HCT116 (cell line): ENCODE data around the gene IL17REL. TPM values are rescaled to one million over a fixed set of nuclear protein-coding genes. Genes with fewer than 3 reads are reported as not detected.

Experiments
- ATAC-seq: fragments of 200-7000 bp; cut with Tn5 transposase; 2 replicates; pipeline ENCODE4 v1.9.1; 2020; ENCODE audit warnings: mild to moderate bottlenecking, moderate library complexity
- BruUV-seq: library from RNA; stranded (reverse); fragments of 400-500 nt; replicated peaks from 2 replicates; lab custom pipeline; 2021; lab: Mats Ljungman, UMichigan
- CTCF ChIA-PET: fragments of 300-600 bp; sonication (Branson Sonifier 250); formaldehyde crosslinking; loops from one replicate; lab custom pipeline; 2021; ENCODE audit warnings: antibody characterized with exemption; lab: Charles Lee
- POLR2A ChIA-PET: fragments of 300-600, 350-600 bp; sonication (Branson Sonifier 250); formaldehyde crosslinking; loops from one replicate; lab custom pipeline; 2021; ENCODE audit warnings: antibody characterized with exemption; lab: Charles Lee
- RAD21 ChIA-PET, 2 experiments: fragments of 300-600 bp; sonication (Branson Sonifier 250); formaldehyde crosslinking; loops; one replicate each; lab custom pipeline; 2023; ENCODE audit warnings: low total read pairs in 2 of 2; ENCODE audit not compliant: uncharacterized antibody in 2 of 2, unreplicated experiment in 2 of 2, low non-redundant PET in 1 of 2; lab: Charles Lee
- DNase-seq: peaks from one replicate; pipeline ENCODE4 v3.0.0-alpha.2; 2010; ENCODE audit warnings: low read depth, low spot score
- H2AFZ ChIP-seq: fragments of 200-600 bp; shearing (Covaris generic), sonication (generic); 2 replicates; pipeline ENCODE4 v1.6.1; 2017; ENCODE audit warnings: low read depth, mixed run types, mixed read lengths, antibody characterized with exemption, low read length; ENCODE audit not compliant: poor library complexity, severe bottlenecking
- H3K27ac ChIP-seq: 2 replicates; pipeline ENCODE4 v1.5.1; 2012; ENCODE audit warnings: low read depth, low read length
- H3K27me3 ChIP-seq: fragments of 200-600 bp; sonication (generic); 2 replicates; pipeline ENCODE4 v1.6.1; 2016; ENCODE audit warnings: mixed run types, low read length, mixed read lengths; ENCODE audit not compliant: insufficient read depth
- H3K36me3 ChIP-seq, 2 experiments: fragments of 200-500 bp in 1 of 2; fragments of 200-600 bp in 1 of 2; sonication (Bioruptor generic) in 1 of 2; sonication (generic) in 1 of 2; 2 replicates each; pipeline versions ENCODE4 v1.5.1 to v1.6.1; 2014 to 2016; ENCODE audit warnings: low read length in 2 of 2, inconsistent platforms in 1 of 2, mixed read lengths in 1 of 2, mixed run types in 1 of 2; ENCODE audit not compliant: insufficient read depth in 2 of 2, control insufficient read depth in 1 of 2
- H3K4me1 ChIP-seq, 2 experiments: fragments of 200-600 bp in 1 of 2; sonication (generic) in 1 of 2; 2 replicates each; pipeline versions ENCODE4 v1.5.1 to v1.6.1; 2012 to 2017; ENCODE audit warnings: low read length in 2 of 2, inconsistent platforms in 1 of 2, mild to moderate bottlenecking in 1 of 2, mixed read lengths in 1 of 2, mixed run types in 1 of 2, moderate library complexity in 1 of 2; ENCODE audit not compliant: insufficient read depth in 2 of 2, control insufficient read depth in 1 of 2
- H3K4me2 ChIP-seq: fragments of 200-600 bp; sonication (generic); 2 replicates; pipeline ENCODE4 v1.6.1; 2017; ENCODE audit warnings: mixed run types, low read length, mixed read lengths
- H3K4me3 ChIP-seq, 2 experiments: fragments of 200-600 bp in 1 of 2; sonication (generic) in 1 of 2; replicated peaks in 1 of 2; 2 replicates each; pipeline ENCODE4 v1.5.1; 2011 to 2016; ENCODE audit warnings: low read length in 2 of 2, control low read depth in 1 of 2, low read depth in 1 of 2, mild to moderate bottlenecking in 1 of 2, mixed read lengths in 1 of 2, mixed run types in 1 of 2
- H3K79me2 ChIP-seq: fragments of 200-600 bp; sonication (generic); 2 replicates; pipeline ENCODE4 v1.6.1; 2017; ENCODE audit warnings: mild to moderate bottlenecking, mixed run types, low read length, moderate library complexity, mixed read lengths; ENCODE audit not compliant: insufficient read depth
- H3K9ac ChIP-seq: fragments of 200-600 bp; sonication (generic); 2 replicates; pipeline ENCODE4 v1.6.1; 2016; ENCODE audit warnings: low read length, mixed read lengths
- H3K9me2 ChIP-seq: fragments of 200-600 bp; sonication (generic), shearing (Covaris generic); 2 replicates; pipeline ENCODE4 v1.6.1; 2017; ENCODE audit warnings: mixed run types, mild to moderate bottlenecking, moderate library complexity; ENCODE audit not compliant: insufficient read depth
- H3K9me3 ChIP-seq, 2 experiments: fragments of 200-500 bp in 1 of 2; fragments of 200-600 bp in 1 of 2; sonication (Bioruptor generic) in 1 of 2; sonication (generic) in 1 of 2; 2 replicates each; pipeline ENCODE4 v1.6.1; 2014 to 2017; ENCODE audit warnings: low read length in 2 of 2, mixed read lengths in 2 of 2, inconsistent platforms in 1 of 2, low read depth in 1 of 2, mild to moderate bottlenecking in 1 of 2, mixed run types in 1 of 2, moderate library complexity in 1 of 2; ENCODE audit not compliant: control insufficient read depth in 1 of 2, insufficient read depth in 1 of 2
- H4K20me1 ChIP-seq: fragments of 200-600 bp; sonication (generic), shearing (Covaris generic); 2 replicates; pipeline ENCODE4 v1.6.1; 2017; ENCODE audit warnings: mixed run types, mild to moderate bottlenecking, moderate library complexity; ENCODE audit not compliant: insufficient read depth
- CEBPB ChIP-seq: IDR thresholded peaks from 2 replicates; pipeline ENCODE4 v1.6.1; 2012; ENCODE audit warnings: low read depth
- EGR1 ChIP-seq: IDR thresholded peaks from 2 replicates; pipeline ENCODE4 v1.6.1; 2012; ENCODE audit warnings: low read depth
- ELF1 ChIP-seq: IDR thresholded peaks from 2 replicates; pipeline ENCODE4 v1.6.1; 2012; ENCODE audit warnings: low read depth, borderline replicate concordance
- EZH2 ChIP-seq: fragments of 200-600 bp; sonication (generic); IDR thresholded peaks from 2 replicates; pipeline ENCODE4 v1.6.1; 2017; ENCODE audit warnings: antibody characterized with exemption, mixed run types
- JUND ChIP-seq: IDR thresholded peaks from 2 replicates; pipeline ENCODE4 v1.6.1; 2012
- POLR2A ChIP-seq: IDR thresholded peaks from 2 replicates; pipeline ENCODE4 v1.7.0; 2011; ENCODE audit warnings: borderline replicate concordance; ENCODE audit not compliant: insufficient read depth, insufficient read length; ENCODE audit errors: extremely low read depth
- POLR2AphosphoS5 ChIP-seq: IDR thresholded peaks from 2 replicates; pipeline ENCODE4 v1.6.1; 2011; ENCODE audit warnings: mild to moderate bottlenecking, low read depth, low read length, moderate library complexity
- RAD21 ChIP-seq: IDR thresholded peaks from 2 replicates; pipeline ENCODE4 v1.6.1; 2012; ENCODE audit warnings: low read depth, mild to moderate bottlenecking
- SP1 ChIP-seq: IDR thresholded peaks from 2 replicates; pipeline ENCODE4 v1.6.1; 2012; ENCODE audit warnings: low read depth
- SRF ChIP-seq: IDR thresholded peaks from 2 replicates; pipeline ENCODE4 v1.6.1; 2012; ENCODE audit warnings: low read depth
- YY1 ChIP-seq: IDR thresholded peaks from 2 replicates; pipeline ENCODE4 v1.6.1; 2011; ENCODE audit warnings: low read length, low read depth, moderate library complexity, mild to moderate bottlenecking; ENCODE audit not compliant: insufficient replicate concordance; ENCODE audit errors: extremely low read depth
- ZFX ChIP-seq: fragments of 450-650 bp; IDR thresholded peaks from 2 replicates; pipeline ENCODE4 v1.6.1; 2017
- ZNF274 ChIP-seq: fragments of 200-500 bp; sonication (Bioruptor generic); IDR thresholded peaks from 2 replicates; pipeline ENCODE4 v1.6.1; 2014; ENCODE audit warnings: mild to moderate bottlenecking, low read depth, low read length, inconsistent platforms
- intact Hi-C: fragments of 100-400 bp; cut with micrococcal nuclease; formaldehyde crosslinking; loops from 2 replicates; pipeline ENCODE4 v1.10.0; 2022
- total RNA-seq: library from RNA; stranded (reverse); gene quantifications from one replicate; pipeline ENCODE4 v1.2.1, GENCODE V29; 2021; ENCODE audit not compliant: unreplicated experiment
- TF ChIP-seq, protein P1 (sequence below): IDR thresholded peaks from 2 replicates; pipeline ENCODE4 v1.6.1; 2012
- TF ChIP-seq, protein P2 (sequence below): IDR thresholded peaks from 2 replicates; pipeline ENCODE4 v1.6.1; 2011; ENCODE audit warnings: mild to moderate bottlenecking, low read length, moderate library complexity; ENCODE audit not compliant: insufficient replicate concordance; ENCODE audit errors: extremely low read depth
- TF ChIP-seq, protein P3 (sequence below): IDR thresholded peaks from 2 replicates; pipeline ENCODE4 v1.6.1; 2012
- TF ChIP-seq, protein P4 (sequence below), 3 experiments: fragments of 200-600 bp in 1 of 3; sonication (generic) in 1 of 3; IDR thresholded peaks in 2 of 3; conservative IDR thresholded peaks in 1 of 3; 2 replicates each; pipeline ENCODE4 v1.5.1; 2012 to 2017; ENCODE audit warnings: low read depth in 2 of 3, low read length in 2 of 3, antibody characterized with exemption in 1 of 3, borderline replicate concordance in 1 of 3, control low read depth in 1 of 3, mild to moderate bottlenecking in 1 of 3, mixed read lengths in 1 of 3, mixed run types in 1 of 3, moderate library complexity in 1 of 3; ENCODE audit not compliant: insufficient read depth in 1 of 3
- TF ChIP-seq, protein P5 (sequence below): IDR thresholded peaks from 2 replicates; pipeline ENCODE4 v1.6.1; 2012; ENCODE audit warnings: low read depth

The IL17REL gene
- total RNA-seq, 1 experiment from 2014 or later = not detected

DNA sequence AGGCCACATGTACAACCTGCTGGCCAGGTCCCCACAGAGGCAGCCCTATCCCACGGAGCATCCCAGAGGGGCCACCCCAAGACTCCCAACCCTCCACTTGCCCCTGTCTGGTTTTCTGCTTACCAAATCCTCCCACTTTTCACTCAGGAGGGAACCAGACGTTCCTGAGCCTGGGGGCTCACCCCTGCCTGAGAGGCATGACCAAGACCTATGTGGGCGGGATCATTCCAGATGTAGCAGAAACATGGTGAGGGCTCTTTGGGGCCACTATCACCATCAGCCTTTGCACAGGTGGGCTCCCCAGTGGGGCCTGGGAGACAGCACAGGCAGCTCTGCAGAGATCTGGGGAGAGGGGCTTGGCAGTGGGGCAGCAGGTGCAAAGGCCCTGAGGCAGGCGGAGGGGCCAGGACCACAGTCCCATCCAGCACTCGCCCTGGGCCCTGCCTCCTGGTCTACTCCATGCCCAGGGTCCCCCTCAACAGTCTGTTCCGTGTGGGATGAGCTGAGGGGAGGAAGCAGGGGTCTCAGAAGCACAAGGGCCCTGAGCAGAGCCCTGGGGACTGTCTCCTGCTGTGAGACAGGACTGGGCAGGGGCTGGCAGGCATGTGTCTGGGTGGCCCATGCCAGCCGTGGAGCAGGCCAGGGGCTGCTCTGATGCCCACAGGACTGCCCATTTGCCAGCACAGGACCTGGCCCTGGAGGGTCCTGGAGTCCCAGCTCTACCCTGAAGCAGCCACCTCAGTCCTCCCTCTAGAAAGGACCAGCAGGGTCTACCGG is 42.6 kb downstream of the IL17REL start:
- H2AFZ ChIP-seq = no peak overlapping the region
- no peaks in the 10 kb centered on the region for H3K9me2 ChIP-seq
- no peaks in the 10 kb centered on the region for H3K27me3 ChIP-seq
- no peaks in the 10 kb centered on the region; a peak in 1 of 4 replicates for H3K36me3 ChIP-seq
- intact Hi-C loops = no loop called here
- ChIA-PET RAD21 (interaction anchor here in 1 of 2 experiments (1.0 kb wide), 1 partner anchor 39 kb away, joined by 6 read pairs; no protein-coding TSS in a partner anchor), POLR2A (interaction anchor here (1.1 kb wide), 1 partner anchor 34 kb away, joined by 3 read pairs; no protein-coding TSS in a partner anchor)
- peaks cover 5% of the 10 kb centered on the region; the same call in 1 of the 2 replicates for H3K79me2 ChIP-seq
- TF ChIP-seq YY1 = no peak
- no peak for TF ChIP-seq ZFX
- no peak for TF ChIP-seq JUND
- TF ChIP-seq, protein P1, sequence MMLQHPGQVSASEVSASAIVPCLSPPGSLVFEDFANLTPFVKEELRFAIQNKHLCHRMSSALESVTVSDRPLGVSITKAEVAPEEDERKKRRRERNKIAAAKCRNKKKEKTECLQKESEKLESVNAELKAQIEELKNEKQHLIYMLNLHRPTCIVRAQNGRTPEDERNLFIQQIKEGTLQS = no peak
- TF ChIP-seq CEBPB = no peak
- no peak for TF ChIP-seq ELF1
- TF ChIP-seq, protein P2, sequence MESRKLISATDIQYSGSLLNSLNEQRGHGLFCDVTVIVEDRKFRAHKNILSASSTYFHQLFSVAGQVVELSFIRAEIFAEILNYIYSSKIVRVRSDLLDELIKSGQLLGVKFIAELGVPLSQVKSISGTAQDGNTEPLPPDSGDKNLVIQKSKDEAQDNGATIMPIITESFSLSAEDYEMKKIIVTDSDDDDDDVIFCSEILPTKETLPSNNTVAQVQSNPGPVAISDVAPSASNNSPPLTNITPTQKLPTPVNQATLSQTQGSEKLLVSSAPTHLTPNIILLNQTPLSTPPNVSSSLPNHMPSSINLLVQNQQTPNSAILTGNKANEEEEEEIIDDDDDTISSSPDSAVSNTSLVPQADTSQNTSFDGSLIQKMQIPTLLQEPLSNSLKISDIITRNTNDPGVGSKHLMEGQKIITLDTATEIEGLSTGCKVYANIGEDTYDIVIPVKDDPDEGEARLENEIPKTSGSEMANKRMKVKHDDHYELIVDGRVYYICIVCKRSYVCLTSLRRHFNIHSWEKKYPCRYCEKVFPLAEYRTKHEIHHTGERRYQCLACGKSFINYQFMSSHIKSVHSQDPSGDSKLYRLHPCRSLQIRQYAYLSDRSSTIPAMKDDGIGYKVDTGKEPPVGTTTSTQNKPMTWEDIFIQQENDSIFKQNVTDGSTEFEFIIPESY = no peak
- no peak for TF ChIP-seq SP1
- TF ChIP-seq EZH2 = no peak
- TF ChIP-seq, protein P3, sequence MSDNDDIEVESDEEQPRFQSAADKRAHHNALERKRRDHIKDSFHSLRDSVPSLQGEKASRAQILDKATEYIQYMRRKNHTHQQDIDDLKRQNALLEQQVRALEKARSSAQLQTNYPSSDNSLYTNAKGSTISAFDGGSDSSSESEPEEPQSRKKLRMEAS = no peak
- TF ChIP-seq, protein P4, sequence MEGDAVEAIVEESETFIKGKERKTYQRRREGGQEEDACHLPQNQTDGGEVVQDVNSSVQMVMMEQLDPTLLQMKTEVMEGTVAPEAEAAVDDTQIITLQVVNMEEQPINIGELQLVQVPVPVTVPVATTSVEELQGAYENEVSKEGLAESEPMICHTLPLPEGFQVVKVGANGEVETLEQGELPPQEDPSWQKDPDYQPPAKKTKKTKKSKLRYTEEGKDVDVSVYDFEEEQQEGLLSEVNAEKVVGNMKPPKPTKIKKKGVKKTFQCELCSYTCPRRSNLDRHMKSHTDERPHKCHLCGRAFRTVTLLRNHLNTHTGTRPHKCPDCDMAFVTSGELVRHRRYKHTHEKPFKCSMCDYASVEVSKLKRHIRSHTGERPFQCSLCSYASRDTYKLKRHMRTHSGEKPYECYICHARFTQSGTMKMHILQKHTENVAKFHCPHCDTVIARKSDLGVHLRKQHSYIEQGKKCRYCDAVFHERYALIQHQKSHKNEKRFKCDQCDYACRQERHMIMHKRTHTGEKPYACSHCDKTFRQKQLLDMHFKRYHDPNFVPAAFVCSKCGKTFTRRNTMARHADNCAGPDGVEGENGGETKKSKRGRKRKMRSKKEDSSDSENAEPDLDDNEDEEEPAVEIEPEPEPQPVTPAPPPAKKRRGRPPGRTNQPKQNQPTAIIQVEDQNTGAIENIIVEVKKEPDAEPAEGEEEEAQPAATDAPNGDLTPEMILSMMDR (IDR thresholded peaks at IDR 0.05 in 2 of 3, conservative IDR thresholded peaks at IDR 0.05 in 1 of 3; ENCODE audit: borderline replicate concordance in 1 of 3, insufficient read depth in 1 of 3, low read depth in 2 of 3, low read length in 2 of 3) = no peak
- no peak for TF ChIP-seq ZNF274
- no peak for TF ChIP-seq POLR2AphosphoS5
- TF ChIP-seq, protein P5, sequence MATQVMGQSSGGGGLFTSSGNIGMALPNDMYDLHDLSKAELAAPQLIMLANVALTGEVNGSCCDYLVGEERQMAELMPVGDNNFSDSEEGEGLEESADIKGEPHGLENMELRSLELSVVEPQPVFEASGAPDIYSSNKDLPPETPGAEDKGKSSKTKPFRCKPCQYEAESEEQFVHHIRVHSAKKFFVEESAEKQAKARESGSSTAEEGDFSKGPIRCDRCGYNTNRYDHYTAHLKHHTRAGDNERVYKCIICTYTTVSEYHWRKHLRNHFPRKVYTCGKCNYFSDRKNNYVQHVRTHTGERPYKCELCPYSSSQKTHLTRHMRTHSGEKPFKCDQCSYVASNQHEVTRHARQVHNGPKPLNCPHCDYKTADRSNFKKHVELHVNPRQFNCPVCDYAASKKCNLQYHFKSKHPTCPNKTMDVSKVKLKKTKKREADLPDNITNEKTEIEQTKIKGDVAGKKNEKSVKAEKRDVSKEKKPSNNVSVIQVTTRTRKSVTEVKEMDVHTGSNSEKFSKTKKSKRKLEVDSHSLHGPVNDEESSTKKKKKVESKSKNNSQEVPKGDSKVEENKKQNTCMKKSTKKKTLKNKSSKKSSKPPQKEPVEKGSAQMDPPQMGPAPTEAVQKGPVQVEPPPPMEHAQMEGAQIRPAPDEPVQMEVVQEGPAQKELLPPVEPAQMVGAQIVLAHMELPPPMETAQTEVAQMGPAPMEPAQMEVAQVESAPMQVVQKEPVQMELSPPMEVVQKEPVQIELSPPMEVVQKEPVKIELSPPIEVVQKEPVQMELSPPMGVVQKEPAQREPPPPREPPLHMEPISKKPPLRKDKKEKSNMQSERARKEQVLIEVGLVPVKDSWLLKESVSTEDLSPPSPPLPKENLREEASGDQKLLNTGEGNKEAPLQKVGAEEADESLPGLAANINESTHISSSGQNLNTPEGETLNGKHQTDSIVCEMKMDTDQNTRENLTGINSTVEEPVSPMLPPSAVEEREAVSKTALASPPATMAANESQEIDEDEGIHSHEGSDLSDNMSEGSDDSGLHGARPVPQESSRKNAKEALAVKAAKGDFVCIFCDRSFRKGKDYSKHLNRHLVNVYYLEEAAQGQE = no peak
- no peak for TF ChIP-seq SRF
- no peak for TF ChIP-seq POLR2A
- TF ChIP-seq RAD21 = no peak
- TF ChIP-seq EGR1 = no peak
- TF ChIP-seq, all 23 proteins: peak for 0
- Histone ChIP-seq H3K4me3 (peak overlapping the region in 1 of 2 experiments; percentile 67; a peak in 2 of 4 replicates), H3K9ac (peak overlapping the region; percentile 85), H3K4me2 (peak overlapping the region; percentile 95), H3K27ac (peak overlapping the region; percentile 70), H3K4me1 (peaks cover 37 to 74% of the 10 kb centered on the region in 2 experiments), H3K9me3 (no peaks in the 10 kb centered on the region), H4K20me1 (no peaks in the 10 kb centered on the region)
- BruUV-seq = no TSS peak
- no peak for DNase-seq
- no peak for ATAC-seq
- CTCF ChIA-PET = interaction anchor here (1.5 kb wide), 1 partner anchor 8 kb away, joined by 3 read pairs; no protein-coding TSS in a partner anchor
